ENCODE data around the gene NCAM2. TPM values are rescaled to one million over a fixed set of nuclear protein-coding genes. Genes with fewer than 3 reads are reported as not detected.

Gene NCAM2
- total RNA-seq, 4 donors from 2014 or later, result 3.2 to 9.1 (median 4.6) TPM

DNA sequence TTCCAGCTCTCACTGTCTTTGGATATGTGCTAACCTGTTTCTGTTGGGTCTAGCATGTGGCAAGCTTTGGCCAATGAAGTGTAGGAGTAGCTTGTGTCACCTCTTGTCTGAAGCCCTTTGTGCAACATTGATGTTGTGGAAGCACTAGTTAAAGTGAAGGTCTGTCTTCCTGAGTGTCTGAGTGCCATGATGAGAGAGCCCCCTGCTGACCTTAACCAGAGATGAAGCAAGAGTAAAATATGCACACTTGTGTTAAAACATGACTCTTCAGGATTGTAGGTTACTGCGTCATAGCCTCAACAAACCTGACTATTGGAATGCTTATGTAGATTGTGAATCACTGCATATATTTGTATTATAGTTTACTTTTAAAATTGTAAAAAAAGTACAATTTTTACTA, 103.7 kb downstream of the NCAM2 start:
- Histone ChIP-seq H3K27me3 (no peaks in the 10 kb centered on the region), H3K36me3 (no peaks in the 10 kb centered on the region), H3K9me3 (no peaks in the 10 kb centered on the region), H3K27ac (no peak overlapping the region), H3K4me1 (no peaks in the 10 kb centered on the region), H3K4me3 (no peak overlapping the region)
- WGBS, 2 donors (ENCODE audit: low coverage in 1 of 2), result 50 to 54% methylated on average over 1 of the region's 1 CpG
- ATAC-seq, result no peak
- TF ChIP-seq POLR2A (IDR thresholded peaks at IDR 0.05) (no peak), POLR2AphosphoS5 (IDR thresholded peaks at IDR 0.05) (no peak), EP300 (IDR thresholded peaks at IDR 0.05) (no peak)
- TF ChIP-seq, protein P1, sequence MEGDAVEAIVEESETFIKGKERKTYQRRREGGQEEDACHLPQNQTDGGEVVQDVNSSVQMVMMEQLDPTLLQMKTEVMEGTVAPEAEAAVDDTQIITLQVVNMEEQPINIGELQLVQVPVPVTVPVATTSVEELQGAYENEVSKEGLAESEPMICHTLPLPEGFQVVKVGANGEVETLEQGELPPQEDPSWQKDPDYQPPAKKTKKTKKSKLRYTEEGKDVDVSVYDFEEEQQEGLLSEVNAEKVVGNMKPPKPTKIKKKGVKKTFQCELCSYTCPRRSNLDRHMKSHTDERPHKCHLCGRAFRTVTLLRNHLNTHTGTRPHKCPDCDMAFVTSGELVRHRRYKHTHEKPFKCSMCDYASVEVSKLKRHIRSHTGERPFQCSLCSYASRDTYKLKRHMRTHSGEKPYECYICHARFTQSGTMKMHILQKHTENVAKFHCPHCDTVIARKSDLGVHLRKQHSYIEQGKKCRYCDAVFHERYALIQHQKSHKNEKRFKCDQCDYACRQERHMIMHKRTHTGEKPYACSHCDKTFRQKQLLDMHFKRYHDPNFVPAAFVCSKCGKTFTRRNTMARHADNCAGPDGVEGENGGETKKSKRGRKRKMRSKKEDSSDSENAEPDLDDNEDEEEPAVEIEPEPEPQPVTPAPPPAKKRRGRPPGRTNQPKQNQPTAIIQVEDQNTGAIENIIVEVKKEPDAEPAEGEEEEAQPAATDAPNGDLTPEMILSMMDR (IDR thresholded peaks at IDR 0.05), result no peak

DNA sequence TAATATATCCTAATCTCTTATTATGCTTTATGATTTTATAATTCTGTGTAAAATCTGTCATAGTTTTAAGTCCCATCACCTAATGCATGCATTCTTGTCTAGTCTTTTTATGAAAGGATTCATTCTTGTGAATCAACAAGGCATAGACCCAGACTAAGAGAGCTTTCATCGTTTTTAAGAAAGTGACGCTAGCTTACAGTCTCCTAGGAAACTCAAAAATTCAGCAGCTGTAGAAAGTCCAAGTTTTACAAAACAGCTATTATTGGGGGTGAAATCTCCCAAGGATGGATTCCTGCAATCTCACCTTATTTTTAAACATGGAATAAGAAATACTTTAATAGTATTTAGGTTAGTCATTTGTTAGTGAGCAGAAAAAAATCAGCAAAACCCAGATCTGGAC, 104.7 kb downstream of the NCAM2 start:
- Histone ChIP-seq H3K27ac (no peak overlapping the region), H3K9me3 (no peaks in the 10 kb centered on the region), H3K36me3 (no peaks in the 10 kb centered on the region), H3K27me3 (no peaks in the 10 kb centered on the region), H3K4me3 (no peak overlapping the region), H3K4me1 (no peaks in the 10 kb centered on the region)
- TF ChIP-seq EP300 (IDR thresholded peaks at IDR 0.05), result no peak
- TF ChIP-seq, protein P1 (IDR thresholded peaks at IDR 0.05), result no peak
- TF ChIP-seq POLR2AphosphoS5 (IDR thresholded peaks at IDR 0.05), result no peak
- TF ChIP-seq POLR2A (IDR thresholded peaks at IDR 0.05), result no peak
- ATAC-seq, result no peak
- 55 to 61% methylated on average over 2 of the region's 2 CpGs for WGBS, 2 donors (ENCODE audit: low coverage in 1 of 2)

DNA sequence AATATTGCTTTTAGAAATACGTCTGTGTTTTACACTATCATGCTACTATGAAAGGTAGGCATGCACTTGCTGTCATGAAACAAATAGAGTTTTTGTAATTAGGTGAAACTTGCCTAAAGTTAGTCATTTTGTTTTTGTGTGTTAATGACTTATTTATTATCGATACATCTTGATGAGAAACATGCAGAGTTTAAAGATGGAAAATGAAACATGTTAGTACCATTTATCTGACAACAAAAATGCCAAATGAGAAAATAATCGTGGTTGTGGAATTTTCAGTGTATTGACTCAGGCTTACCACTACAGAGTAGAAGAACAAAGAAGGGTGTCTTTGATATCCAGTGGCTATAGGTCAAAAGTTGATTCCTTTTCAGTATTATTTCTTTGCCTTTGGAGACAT, 105.5 kb downstream of the NCAM2 start:
- H3K4me1 ChIP-seq, result no peaks in the 10 kb centered on the region
- H3K27me3 ChIP-seq, result no peaks in the 10 kb centered on the region
- 65 to 68% methylated on average over 3 of the region's 3 CpGs for WGBS, 2 donors (ENCODE audit: low coverage in 1 of 2)
- H3K9me3 ChIP-seq, result no peaks in the 10 kb centered on the region
- H3K27ac ChIP-seq, result no peak overlapping the region
- no peak for ATAC-seq
- no peak overlapping the region for H3K4me3 ChIP-seq
- no peaks in the 10 kb centered on the region for H3K36me3 ChIP-seq
- no peak for TF ChIP-seq EP300 (IDR thresholded peaks at IDR 0.05)
- TF ChIP-seq, protein P1 (IDR thresholded peaks at IDR 0.05), result no peak
- no peak for TF ChIP-seq POLR2AphosphoS5 (IDR thresholded peaks at IDR 0.05)
- no peak for TF ChIP-seq POLR2A (IDR thresholded peaks at IDR 0.05)

DNA sequence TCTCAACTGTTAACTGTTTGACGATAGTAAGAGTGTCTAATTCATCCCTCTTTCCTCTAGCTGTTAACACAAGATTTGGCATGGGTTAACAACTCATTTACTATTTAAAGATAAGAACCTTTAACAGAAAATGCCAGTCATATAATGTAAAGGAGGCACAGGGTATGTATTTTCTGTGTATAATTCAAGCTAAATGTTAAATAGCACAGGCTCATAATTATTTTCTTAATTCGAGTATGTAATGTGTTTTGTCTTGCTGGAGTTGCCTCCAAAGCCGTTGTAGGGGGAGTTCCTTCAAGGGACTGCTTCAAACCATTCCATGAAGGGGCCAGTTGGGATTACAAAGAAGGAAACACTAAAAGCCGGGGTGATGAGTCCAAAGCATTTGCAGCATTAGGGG, 111.5 kb downstream of the NCAM2 start:
- ATAC-seq, result no peak
- Histone ChIP-seq H3K27ac (no peak overlapping the region), H3K4me3 (no peak overlapping the region), H3K27me3 (no peaks in the 10 kb centered on the region), H3K9me3 (no peaks in the 10 kb centered on the region), H3K4me1 (no peaks in the 10 kb centered on the region), H3K36me3 (no peaks in the 10 kb centered on the region)
- TF ChIP-seq POLR2AphosphoS5 (IDR thresholded peaks at IDR 0.05), result no peak
- no peak for TF ChIP-seq POLR2A (IDR thresholded peaks at IDR 0.05)
- TF ChIP-seq, protein P1 (IDR thresholded peaks at IDR 0.05), result no peak
- TF ChIP-seq EP300 (IDR thresholded peaks at IDR 0.05), result no peak
- WGBS, 2 donors (ENCODE audit: low coverage in 1 of 2), result 61 to 63% methylated on average over 4 of the region's 4 CpGs

DNA sequence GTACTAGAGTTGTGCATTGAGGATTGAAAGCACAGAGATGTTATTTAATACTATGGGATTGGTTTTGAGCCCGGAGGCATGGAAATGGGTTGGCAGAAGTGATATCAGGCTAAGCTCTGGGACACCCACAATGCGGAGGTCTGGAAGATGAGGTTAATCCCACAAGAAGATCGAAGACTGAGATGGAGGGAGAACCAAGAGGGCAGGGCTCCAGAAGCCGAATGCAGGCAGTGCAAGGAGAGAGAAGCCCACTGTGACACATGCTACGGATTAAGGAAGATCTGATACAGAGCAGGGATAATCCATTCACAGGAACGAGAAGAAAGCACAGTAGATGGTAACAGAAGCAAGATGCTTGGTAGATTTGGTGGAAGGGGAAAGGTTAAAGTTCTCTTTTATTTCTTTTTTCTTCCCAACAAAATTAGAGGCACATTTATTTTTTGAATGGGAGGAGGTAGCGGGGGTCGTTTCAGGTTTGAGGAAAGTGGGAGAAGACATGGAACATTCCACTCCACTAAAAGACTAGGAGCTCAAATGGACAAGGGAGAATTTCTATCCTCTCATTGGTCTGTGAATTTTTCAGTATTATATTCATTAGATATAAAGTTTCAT, 113.2 kb downstream of the NCAM2 start:
- H3K27me3 ChIP-seq, result no peaks in the 10 kb centered on the region
- TF ChIP-seq, protein P1 (IDR thresholded peaks at IDR 0.05), result no peak
- TF ChIP-seq POLR2AphosphoS5 (IDR thresholded peaks at IDR 0.05), result no peak
- TF ChIP-seq EP300 (IDR thresholded peaks at IDR 0.05), result no peak
- no peak for TF ChIP-seq POLR2A (IDR thresholded peaks at IDR 0.05)
- WGBS, 2 donors (ENCODE audit: low coverage in 1 of 2), result 80 to 84% methylated on average over 7 to 8 of the region's 8 CpGs
- H3K9me3 ChIP-seq, result no peaks in the 10 kb centered on the region
- H3K4me3 ChIP-seq, result no peak overlapping the region
- H3K27ac ChIP-seq, result no peak overlapping the region
- no peak for ATAC-seq
- H3K4me1 ChIP-seq, result no peaks in the 10 kb centered on the region
- no peaks in the 10 kb centered on the region for H3K36me3 ChIP-seq
